Measurements from ENCODE around the gene ROR1.
"Not testable (repeated sequence)": the region's sequence is repeated elsewhere in the genome, so short reads cannot be mapped to it uniquely, and the experiment has no call there.

The ROR1 gene

DNA sequence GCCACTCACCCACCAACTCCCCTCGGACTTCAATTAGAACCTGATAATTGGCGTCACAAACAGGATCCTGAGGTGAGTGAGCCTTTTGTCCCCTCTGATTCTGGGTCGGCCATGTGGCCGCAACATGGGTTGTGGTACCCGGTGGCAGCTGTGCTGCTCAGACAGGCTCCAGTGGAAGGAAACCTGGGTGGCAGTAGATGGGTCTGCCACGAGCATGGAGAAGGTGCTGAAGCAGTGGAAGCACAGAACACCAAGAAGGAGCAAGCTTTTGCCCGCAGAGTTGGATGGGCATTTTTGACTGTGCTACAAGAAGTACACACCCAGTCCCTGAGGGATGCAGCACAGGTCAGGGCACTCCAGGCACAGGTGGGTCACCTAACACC is 413.1 kb downstream of the ROR1 start:
- no peak for DNase-seq (ENCODE audit: low read depth)

DNA sequence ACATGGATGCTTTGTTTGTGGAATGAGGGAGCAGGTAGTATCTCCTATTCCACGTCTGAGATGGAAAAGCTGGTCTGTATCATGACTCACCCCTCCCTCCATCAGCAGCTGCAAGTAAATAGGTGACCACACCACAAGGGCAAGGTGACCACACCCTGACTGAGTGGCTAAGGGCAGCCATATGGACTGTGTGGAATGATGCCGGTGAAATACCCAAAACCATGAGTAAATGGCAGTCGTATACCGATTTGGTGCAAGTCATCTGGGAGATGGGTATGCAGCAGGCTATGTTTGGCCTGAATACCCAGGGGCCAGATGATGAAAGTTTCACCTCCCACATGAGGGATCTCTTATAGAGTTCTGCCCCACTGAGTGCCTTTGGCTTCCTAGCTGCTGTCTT is 413.8 kb downstream of the ROR1 start:
- no peak for DNase-seq (ENCODE audit: low read depth)

DNA sequence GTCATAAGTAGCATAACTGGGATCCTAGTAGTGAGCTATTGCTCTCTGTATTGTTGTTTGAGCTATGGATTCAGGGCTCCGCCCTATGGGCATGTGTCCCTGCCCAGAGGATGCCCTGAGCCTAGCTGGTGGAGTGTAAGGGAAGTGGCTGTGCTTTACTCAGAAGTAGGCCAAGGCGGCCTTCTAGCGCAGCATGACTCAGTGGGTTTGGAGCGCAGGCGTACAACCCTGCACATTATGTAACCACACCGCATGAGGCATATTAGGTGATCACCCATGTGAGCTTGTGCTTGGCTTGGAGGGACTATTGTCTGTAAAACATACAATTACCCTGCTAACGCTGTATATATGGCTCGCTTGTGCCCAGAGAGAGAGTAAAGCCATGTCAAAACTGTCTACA is 418.5 kb downstream of the ROR1 start:
- DNase-seq (ENCODE audit: low read depth) = no peak

DNA sequence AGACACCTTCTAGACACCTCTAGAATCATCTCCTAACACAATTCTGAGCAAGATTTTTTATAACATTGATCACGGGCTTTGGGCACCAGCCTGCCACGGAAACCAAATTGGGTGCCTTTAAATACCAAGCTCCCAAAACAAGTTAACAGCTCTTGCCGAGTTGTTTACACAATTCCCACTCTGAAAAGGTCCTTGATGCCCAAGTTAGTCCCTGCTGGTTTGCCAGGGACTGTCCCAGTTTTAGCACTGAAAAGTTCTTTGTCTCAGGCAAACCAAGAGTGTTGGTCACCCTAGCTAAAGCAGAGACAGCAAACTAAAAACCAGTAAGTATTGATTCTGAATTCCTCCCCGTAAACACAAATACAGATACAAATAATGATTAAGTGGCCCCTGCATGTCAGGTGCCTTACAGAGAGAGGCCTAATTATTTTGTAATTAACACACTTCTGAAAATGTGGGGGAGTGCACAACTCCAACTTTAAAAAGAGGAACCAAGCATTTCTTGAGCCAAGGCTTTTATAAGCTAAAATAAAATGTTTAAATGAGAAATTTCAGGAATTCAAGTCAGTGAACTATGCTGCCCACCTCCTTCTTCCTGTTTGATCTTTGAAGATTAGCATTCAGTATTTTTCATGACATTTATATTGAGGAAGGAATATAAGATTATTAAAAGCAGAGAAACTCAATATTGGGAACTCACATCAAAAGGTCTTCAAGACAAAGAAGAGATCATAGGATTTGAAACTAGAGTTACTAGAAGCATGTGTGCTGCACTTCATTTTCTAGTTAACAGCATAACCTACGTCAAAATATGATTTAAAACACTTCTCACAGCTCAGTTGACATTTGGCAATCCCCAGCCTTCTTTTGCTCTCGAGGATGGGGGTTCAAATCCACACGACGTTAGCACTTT is 420.6 kb downstream of the ROR1 start:
- no peak for DNase-seq (ENCODE audit: low read depth)

DNA sequence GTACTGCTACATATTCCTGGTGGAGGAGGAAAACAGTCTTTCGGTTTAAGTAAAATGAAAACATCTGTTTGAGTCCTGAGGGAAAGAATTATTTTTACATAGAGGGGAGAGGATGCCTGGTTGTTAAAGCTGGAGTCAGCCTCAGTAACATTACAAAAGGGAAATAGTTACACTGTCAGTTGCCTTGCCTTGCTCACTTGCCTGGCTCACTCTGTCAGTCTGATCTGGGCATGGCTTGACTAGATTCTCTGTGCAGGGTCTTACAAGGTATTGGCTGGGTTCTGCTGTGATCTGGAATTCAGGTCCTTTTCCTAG is 421.2 kb downstream of the ROR1 start:
- no peak for DNase-seq (ENCODE audit: low read depth)

DNA sequence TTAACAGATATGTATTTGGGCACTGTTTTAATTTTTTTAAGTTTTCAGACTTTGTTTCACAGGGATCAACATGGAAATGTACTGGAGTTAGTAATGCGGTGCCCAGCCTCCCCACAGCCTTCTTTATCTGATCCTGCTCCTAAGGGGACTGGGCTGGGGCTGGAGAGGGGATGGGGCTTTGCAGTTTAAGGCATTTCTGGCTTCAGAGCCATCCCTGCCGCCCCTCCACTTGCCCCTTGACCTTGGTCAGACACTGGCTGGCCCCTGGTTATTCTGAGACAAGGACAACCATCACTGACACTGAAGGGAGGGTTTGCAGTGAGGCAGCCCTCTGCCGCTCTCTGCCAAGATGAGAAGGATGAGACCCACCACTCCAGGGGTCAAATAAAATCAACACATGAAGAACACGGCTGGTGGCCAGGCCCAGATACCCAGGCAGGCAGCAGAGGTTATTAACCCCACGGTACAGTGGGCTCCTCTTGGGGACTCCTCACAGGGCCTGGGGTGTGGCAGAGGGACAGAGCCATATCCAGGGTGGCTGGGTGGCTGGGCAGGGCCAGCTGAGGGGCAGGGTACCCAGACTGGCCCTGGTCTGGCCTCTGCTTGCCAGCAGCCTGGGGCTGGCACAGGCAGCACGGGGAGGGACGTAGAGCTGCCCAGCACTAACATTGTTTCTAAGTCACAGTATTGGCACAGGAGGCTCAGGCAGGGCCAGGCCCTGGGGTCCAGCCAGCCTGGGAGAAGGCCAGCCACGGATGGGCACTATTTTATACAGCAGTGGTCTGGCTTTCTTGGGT is 422.5 kb downstream of the ROR1 start:
- DNase-seq (ENCODE audit: low read depth) = no peak

DNA sequence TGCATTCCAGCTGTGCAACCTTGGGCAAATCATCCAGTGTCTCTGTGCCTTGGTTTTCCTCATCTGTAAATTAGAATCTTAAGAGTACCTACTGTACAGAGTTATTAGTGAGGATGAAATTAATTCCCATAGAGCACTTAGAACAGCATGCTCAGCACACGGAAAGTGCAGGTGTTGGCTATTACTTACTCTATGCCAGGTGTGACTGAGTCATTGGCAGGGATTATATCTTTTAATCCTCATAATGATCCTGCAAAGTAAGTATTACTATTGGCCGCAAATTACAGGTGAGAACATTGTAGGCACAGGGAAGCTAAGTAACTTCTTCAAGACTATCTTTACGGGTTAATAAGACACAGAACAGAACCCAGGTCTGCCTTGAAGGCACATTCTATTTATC is 423.3 kb downstream of the ROR1 start:
- DNase-seq (ENCODE audit: low read depth) = no peak

DNA sequence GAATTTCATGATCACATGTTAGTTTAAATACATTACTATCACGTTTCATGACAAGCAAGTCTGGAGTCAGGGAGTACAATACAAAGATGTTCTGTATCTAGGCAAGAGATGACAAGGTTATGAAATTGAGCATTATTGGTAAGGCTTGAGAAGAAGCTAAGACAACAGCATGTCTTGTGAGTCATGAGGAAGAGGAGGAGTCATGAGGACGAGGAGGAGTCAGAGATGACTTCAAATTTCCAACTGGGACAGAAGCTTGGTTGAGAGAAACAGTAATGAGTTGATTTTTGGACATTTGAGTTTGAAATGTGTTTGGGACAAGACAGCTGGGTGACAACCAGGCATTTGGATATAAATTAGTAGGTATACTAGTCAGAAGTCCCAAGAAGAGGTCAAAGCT is 425.3 kb downstream of the ROR1 start:
- no peak for DNase-seq (ENCODE audit: low read depth)

DNA sequence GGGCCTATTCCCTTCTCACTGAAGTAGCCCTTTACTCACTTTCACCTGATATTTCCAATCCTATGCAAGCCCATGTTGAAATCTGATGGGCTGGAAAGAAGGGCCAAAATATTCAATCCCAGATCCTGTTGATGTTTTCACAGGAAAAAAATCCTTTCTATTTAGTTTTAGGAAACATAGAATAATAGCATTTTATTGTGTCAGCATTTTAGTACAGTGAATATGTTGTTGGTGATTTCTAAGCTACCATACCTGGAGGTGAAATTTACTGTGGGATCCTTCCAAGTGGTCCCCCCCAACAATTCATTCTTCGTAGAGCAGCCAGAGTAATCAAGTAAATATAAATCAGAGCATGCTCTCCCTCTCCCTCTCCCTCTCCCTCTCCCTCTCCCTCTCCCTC is 426.2 kb downstream of the ROR1 start:
- no peak for DNase-seq (ENCODE audit: low read depth)

DNA sequence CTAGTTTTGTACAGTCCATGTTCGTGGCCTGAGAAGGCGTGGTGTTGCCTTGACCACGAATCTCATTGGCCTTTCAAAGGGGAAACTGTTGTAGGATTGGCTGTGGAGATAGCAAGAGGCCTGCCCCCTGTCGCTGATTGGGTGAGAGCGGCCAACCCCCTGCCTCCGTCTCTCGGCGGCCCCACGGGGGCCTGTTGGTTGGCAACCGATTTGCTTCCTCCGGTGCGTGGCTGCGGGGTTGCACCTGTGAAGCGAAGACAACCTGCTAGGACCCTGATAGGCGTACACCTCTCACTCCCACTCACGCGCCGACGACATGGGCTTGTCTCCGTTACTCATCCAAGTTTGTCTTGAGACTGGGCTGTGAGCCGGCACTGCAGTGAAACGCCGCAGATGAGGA is 429.6 kb downstream of the ROR1 start, which contains the start of gene UBE2U:
UBE2U (plus strand) TSS at position 204 of the 400 bp plus-strand sequence. CDS start 428 bp downstream, outside the sequence.
- DNase-seq (ENCODE audit: low read depth) = no peak

DNA sequence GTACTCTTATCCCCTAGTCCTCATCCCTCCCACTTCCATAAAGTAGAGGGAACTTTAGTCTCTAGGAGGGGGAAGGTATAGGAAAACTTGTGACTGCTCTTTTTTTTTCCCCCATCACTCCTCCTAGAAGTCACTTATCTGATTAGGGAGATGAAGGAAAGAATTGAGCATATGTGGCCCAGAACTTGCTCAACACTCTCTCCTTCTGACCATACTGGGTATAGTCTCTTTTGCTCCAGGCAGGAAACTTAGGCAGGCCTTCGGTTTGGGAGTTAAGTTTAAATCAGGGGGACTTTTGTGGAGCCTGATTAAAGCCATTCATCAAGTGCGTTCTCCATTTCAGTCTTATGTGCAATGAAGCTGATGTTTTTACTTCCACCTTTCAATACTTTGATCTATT is 435.4 kb downstream of the ROR1 start:
- DNase-seq (ENCODE audit: low read depth) = no peak

DNA sequence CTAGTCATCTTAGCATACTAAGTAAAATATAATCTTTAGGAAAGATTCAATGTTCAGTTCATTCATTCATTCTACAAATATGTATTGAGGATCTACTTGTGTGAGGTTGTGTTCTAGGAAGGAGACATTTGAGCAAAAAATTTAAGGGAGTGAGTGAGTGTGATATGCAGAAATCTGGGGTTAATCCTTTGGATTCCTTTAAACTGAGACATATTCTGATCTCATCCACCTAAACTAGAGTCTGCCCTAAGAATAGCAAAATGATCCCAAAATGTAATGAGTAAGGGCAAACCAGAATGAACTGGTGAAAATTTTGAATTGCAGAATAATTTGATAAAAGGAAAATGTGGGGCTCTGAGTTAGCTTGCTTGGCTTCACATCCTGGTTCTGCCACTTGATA is 438.2 kb downstream of the ROR1 start:
- peak; percentile 82 for DNase-seq (ENCODE audit: low read depth)

DNA sequence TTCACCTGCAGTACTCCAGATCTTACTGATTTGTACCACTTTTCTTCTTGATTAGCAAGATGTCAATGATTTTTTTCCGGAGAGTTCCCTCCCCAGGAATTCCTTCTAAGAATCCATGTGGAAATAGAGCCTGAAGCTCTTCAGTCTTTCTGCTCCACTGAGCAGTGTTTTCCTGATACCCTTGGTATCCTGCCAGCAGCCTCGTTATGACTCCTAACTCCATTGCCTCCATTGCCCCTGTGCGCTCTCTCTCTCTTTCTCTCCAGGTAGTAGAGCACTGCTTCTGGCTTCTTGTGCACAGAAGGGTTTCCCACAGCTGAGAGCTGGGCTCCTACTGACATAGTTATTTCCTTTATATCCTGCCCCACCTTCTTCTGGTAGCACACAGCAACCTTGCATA is 441.8 kb downstream of the ROR1 start:
- DNase-seq (ENCODE audit: low read depth) = no peak

DNA sequence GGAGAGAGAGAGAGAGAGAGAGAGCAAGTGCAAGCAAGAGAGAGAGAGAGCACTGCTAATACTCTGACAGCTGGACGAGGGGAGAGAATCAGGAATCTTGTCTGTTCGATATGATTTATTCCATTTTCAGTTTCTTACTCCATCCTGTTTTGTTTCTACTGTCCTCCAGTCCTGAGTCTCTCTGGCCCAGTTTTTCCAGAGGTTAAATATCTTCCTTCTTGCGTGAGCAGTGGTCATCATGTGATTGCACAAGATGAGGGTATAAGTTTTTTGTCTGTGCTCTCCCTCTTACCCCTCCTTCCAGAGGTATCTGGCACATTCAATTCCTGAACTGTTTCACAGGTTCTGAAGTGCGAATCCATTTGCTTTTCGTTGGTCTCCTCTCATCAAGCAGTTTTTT is 446.4 kb downstream of the ROR1 start:
- DNase-seq (ENCODE audit: low read depth) = no peak

DNA sequence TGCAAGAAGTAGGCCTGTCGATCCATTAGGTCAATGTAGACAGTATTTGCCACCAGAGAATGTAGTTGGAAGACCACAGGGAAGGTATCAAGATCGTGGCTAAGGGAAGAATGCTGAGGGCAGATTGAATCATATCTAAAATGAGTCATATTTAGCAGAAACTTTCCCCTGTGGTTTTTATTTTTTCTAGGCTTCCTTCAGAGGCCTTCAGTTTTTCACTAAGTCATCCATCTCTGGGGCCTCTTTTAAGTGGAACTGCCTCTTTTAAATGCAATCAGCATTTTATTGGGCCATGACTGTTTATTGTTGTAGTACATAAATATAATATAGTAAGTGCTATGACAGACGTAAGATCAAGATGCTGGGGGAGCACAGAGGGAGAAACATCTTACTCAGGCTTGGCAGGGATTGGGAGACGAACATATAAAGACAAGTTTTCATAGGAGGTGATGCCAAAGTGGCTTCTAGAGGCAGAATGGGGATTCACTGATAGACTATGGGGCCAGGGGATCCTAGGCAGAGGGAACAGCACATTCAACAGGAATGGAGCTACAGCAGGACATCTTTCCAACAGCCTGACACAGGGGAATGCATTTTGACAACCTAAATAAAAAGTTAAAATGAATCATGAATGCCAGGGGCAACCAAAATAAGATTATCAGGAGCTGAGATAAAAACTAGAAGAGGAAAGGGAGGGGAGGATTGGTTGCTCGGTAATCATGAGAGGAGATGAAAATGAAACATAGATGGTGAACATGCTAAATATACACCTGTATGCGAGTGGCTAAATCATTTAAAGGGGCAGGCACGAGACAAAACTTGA is 449.7 kb downstream of the ROR1 start:
- peak; percentile 68 for DNase-seq (ENCODE audit: low read depth)

DNA sequence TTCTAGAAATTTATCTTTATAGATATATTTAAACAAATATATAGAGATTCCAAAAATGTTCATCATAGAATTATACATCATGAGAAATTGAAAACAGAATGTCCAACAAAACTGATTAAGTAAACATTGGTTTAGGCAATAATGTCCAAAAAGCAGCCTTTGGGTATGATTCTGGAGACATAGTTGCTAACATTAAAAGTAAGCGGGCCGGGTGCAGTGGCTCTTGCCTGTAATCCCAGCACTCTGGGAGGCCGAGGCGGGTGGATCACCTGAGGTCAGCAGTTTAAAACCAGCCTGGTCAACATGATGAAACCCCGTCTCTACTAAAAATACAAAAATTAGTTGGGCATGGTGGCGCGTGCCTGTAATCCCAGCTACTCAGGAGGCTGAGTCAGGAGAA is 450.4 kb downstream of the ROR1 start:
- DNase-seq (ENCODE audit: low read depth) = not testable (repeated sequence)

DNA sequence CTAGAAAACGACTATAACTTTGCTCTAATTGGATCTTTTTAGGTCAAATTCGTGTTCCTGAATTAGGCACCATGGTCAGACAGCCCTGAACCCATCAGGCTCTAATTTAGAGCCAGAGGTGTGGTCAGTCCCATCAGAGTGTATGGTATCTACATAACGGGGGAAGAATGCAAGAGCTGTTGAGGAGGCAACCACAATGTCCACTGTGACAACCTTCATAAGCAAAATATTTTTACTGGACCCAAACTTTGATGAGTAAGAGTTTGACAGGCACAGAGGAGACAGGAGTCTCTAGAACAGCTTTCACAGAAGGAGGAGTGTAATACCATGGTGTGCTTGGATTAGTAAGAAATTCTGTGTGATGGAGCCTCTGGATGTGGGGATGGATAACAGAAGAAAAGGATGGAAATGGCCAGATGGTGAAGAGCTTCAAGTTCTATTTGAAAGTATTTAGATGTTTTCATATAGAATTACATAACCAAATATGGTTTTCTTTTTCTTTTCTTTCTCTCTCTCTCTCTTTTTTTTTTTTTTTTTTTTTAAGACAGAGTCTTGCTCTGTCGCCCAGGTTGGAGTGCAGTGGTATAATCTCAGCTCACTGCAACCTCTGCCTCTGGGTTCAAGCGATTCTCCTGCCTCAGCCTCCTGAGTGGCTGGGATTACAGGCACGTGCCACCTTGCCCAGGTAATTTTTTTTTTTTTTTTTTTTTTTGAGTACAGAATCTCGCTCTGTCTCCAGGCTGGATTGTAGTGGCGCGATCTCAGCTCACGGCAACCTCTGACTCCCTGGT is 454.5 kb downstream of the ROR1 start:
- peak; percentile 49 for DNase-seq (ENCODE audit: low read depth)

DNA sequence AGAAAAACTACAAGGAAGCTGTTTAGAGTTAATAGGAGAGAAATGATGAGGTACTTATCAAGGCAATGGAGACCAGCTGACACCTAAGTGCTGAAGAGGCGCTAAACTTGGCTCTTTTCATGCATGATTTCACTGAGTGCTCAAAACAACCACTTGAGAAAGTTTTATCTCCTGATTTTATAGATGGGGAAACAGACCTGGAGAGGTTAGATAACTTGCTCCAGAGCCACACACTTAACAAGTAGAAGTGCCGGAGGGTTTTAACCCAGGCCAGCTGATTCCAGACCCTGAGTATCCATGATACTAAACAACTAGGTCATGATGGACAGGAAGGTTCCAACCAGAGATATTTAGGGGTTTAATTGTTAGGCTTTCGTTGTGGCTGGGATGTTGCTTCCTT is 455.5 kb downstream of the ROR1 start:
- DNase-seq (ENCODE audit: low read depth) = no peak

Data from HS-5 (cell line).